Endothelial cell (in vitro differentiated cells): ENCODE measurements around the gene OR10R2. TPM values are rescaled to one million over a fixed set of nuclear protein-coding genes. Genes with fewer than 3 reads are reported as not detected.
"Not testable (repeated sequence)": the region's sequence is repeated elsewhere in the genome, so short reads cannot be mapped to it uniquely, and the experiment has no call there.

Experiments used
- DNase-seq: peaks from one replicate; pipeline ENCODE4 v3.0.0; 2021; ENCODE audit warnings: low spot score
- H3K27ac Mint-ChIP-seq: one replicate; pipeline ENCODE4 v1.8.0; 2021; ENCODE audit warnings: mixed read lengths, inconsistent platforms; ENCODE audit not compliant: unreplicated experiment
- H3K27me3 Mint-ChIP-seq: one replicate; pipeline ENCODE4 v1.8.0; 2021; ENCODE audit warnings: mild to moderate bottlenecking, moderate library complexity, mixed read lengths, inconsistent platforms; ENCODE audit not compliant: unreplicated experiment
- H3K36me3 Mint-ChIP-seq: one replicate; pipeline ENCODE4 v1.8.0; 2021; ENCODE audit warnings: mild to moderate bottlenecking, low read depth, mixed read lengths, inconsistent platforms; ENCODE audit not compliant: unreplicated experiment
- H3K4me1 Mint-ChIP-seq: one replicate; pipeline ENCODE4 v1.8.0; 2021; ENCODE audit warnings: mild to moderate bottlenecking, mixed read lengths, inconsistent platforms; ENCODE audit not compliant: unreplicated experiment
- H3K4me3 Mint-ChIP-seq: one replicate; pipeline ENCODE4 v1.8.0; 2021; ENCODE audit warnings: mild to moderate bottlenecking, mixed read lengths, inconsistent platforms; ENCODE audit not compliant: unreplicated experiment
- H3K9me3 Mint-ChIP-seq: one replicate; pipeline ENCODE4 v1.8.0; 2021; ENCODE audit warnings: mixed read lengths, inconsistent platforms; ENCODE audit not compliant: unreplicated experiment
- CTCF ChIP-seq: fragments of 200-600 bp; sonication (generic); IDR thresholded peaks from one replicate; pipeline ENCODE4 v1.5.0; 2021; ENCODE audit warnings: antibody characterized with exemption; ENCODE audit not compliant: unreplicated experiment
- long read RNA-seq: library from polyadenylated mRNA; unstranded; transcript quantifications from one replicate; pipeline ENCODE4 v2.0.0, GENCODE V29; 2020; ENCODE audit not compliant: unreplicated experiment
- total RNA-seq: library from RNA; stranded (reverse); fragmentation: NEBNext Ultra II Directional; extraction: Animal tissue kit (Norgen Biotek cat#: 25700); gene quantifications from one replicate; pipeline ENCODE4 v1.2.1, GENCODE V29; 2021; ENCODE audit not compliant: unreplicated experiment

OR10R2 gene
- total RNA-seq, result not detected
- long read RNA-seq, result 0 reads

GRCh38 chr1:158471920-158472319, at the start of gene OR10R2:
Gene OR10R2 (plus strand): TSS chr1:158472220. CDS start chr1:158472326, 106 bp downstream.
- no peak for DNase-seq
- TF ChIP-seq CTCF, result no peak
- no peak within 1 kb of the TSS for H3K27ac Mint-ChIP-seq
- H3K27me3 Mint-ChIP-seq, result peaks cover 1% of the 10 kb centered on the region
- no peak within 1 kb of the TSS for H3K4me3 Mint-ChIP-seq
- no peaks in the 10 kb centered on the region for H3K36me3 Mint-ChIP-seq
- H3K4me1 Mint-ChIP-seq, result peaks cover 8% of the 10 kb centered on the region
- H3K9me3 Mint-ChIP-seq, result no peaks in the 10 kb centered on the region

- DNase-seq, result no peak
- no peak for TF ChIP-seq CTCF
- Mint-ChIP-seq H3K27me3 (no peaks in the 10 kb centered on the region), H3K9me3 (no peaks in the 10 kb centered on the region), H3K27ac (no peak overlapping the region), H3K4me3 (no peak overlapping the region), H3K4me1 (no peaks in the 10 kb centered on the region), H3K36me3 (no peaks in the 10 kb centered on the region)
These were observed 47.0 kb upstream of the OR10R2 start for GRCh38 chr1:158425027-158425426.

- TF ChIP-seq CTCF, result no peak
- no peaks in the 10 kb centered on the region for H3K27me3 Mint-ChIP-seq
- H3K9me3 Mint-ChIP-seq, result no peaks in the 10 kb centered on the region
- H3K4me1 Mint-ChIP-seq, result no peaks in the 10 kb centered on the region
- no peak within 1 kb of the TSS for H3K27ac Mint-ChIP-seq
- no peak within 1 kb of the TSS for H3K4me3 Mint-ChIP-seq
- no peaks in the 10 kb centered on the region for H3K36me3 Mint-ChIP-seq
- DNase-seq, result no peak
These were observed 45.9 kb upstream of the OR10R2 start, which contains the start of gene OR10K2 for GRCh38 chr1:158426137-158426536. Gene OR10K2 (minus strand): TSS chr1:158426237. CDS start chr1:158420866, 5,371 bp downstream.

- H3K27me3 Mint-ChIP-seq, H3K36me3 Mint-ChIP-seq, H3K4me1 Mint-ChIP-seq, H3K9me3 Mint-ChIP-seq, DNase-seq, H3K4me3 Mint-ChIP-seq, H3K27ac Mint-ChIP-seq: not testable (repeated sequence)
These were observed 41.9 kb upstream of the OR10R2 start for GRCh38 chr1:158430163-158430562.

- no peak for DNase-seq
- no peaks in the 10 kb centered on the region for H3K9me3 Mint-ChIP-seq
- H3K4me1 Mint-ChIP-seq, result no peaks in the 10 kb centered on the region
- no peaks in the 10 kb centered on the region for H3K36me3 Mint-ChIP-seq
- H3K27ac Mint-ChIP-seq, result no peak overlapping the region
- peaks cover 4% of the 10 kb centered on the region for H3K27me3 Mint-ChIP-seq
- TF ChIP-seq CTCF, result no peak
- H3K4me3 Mint-ChIP-seq, result no peak overlapping the region
These were observed 37.3 kb upstream of the OR10R2 start for GRCh38 chr1:158434741-158435140.
